Neural progenitor cell (in vitro differentiated cells): ENCODE measurements around the gene PPP4R3B.

Source experiments
- EZH2 ChIP-seq: fragments of 200-600 bp; sonication (generic); IDR thresholded peaks from 2 replicates; pipeline ENCODE4 v1.6.1; 2017; ENCODE audit warnings: antibody characterized with exemption, mild to moderate bottlenecking, moderate library complexity
- EZH2phosphoT487 ChIP-seq: fragments of 200-600 bp; sonication (generic); IDR thresholded peaks from 2 replicates; pipeline ENCODE4 v1.6.1; 2017; ENCODE audit warnings: antibody characterized with exemption
- TF ChIP-seq, protein P1 (sequence below): fragments of 200-600 bp; sonication (generic); IDR thresholded peaks from 2 replicates; pipeline ENCODE4 v1.5.1; 2017; ENCODE audit warnings: antibody characterized with exemption, mild to moderate bottlenecking

GRCh38 chr2:55567298-55567697, 50.1 kb downstream of the PPP4R3B start:
- TF ChIP-seq, protein P1, sequence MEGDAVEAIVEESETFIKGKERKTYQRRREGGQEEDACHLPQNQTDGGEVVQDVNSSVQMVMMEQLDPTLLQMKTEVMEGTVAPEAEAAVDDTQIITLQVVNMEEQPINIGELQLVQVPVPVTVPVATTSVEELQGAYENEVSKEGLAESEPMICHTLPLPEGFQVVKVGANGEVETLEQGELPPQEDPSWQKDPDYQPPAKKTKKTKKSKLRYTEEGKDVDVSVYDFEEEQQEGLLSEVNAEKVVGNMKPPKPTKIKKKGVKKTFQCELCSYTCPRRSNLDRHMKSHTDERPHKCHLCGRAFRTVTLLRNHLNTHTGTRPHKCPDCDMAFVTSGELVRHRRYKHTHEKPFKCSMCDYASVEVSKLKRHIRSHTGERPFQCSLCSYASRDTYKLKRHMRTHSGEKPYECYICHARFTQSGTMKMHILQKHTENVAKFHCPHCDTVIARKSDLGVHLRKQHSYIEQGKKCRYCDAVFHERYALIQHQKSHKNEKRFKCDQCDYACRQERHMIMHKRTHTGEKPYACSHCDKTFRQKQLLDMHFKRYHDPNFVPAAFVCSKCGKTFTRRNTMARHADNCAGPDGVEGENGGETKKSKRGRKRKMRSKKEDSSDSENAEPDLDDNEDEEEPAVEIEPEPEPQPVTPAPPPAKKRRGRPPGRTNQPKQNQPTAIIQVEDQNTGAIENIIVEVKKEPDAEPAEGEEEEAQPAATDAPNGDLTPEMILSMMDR: no peak
- TF ChIP-seq EZH2phosphoT487: no peak
- TF ChIP-seq EZH2: no peak
